Endodermal cell (in vitro differentiated cells): Measurements from ENCODE around the gene CHI3L2. TPM values are rescaled to one million over a fixed set of nuclear protein-coding genes. Genes with fewer than 3 reads are reported as not detected.

Experiments
- DNase-seq: peaks from one replicate; pipeline ENCODE4 v3.0.0-alpha.2; 2017
- H3K27ac ChIP-seq: 2 replicates; pipeline ENCODE4 v1.5.1; 2013; ENCODE audit warnings: mild to moderate bottlenecking, low read depth, low read length, moderate library complexity
- H3K27me3 ChIP-seq: 2 replicates; pipeline ENCODE4 v1.6.1; 2013; ENCODE audit warnings: mild to moderate bottlenecking, low read length, moderate library complexity; ENCODE audit not compliant: insufficient read depth, control insufficient read depth, poor library complexity, severe bottlenecking
- H3K36me3 ChIP-seq: 2 replicates; pipeline ENCODE4 v1.7.0; 2013; ENCODE audit warnings: mild to moderate bottlenecking, low read length, moderate library complexity; ENCODE audit not compliant: control insufficient read depth, insufficient read depth
- H3K4me1 ChIP-seq: one replicate; pipeline ENCODE4 v1.7.0; 2013; ENCODE audit warnings: low read length; ENCODE audit not compliant: control insufficient read depth, insufficient read depth
- H3K4me3 ChIP-seq: 2 replicates; pipeline ENCODE4 v1.5.1; 2013; ENCODE audit warnings: mild to moderate bottlenecking, low read length, moderate library complexity
- H3K9ac ChIP-seq: 2 replicates; pipeline ENCODE4 v1.6.1; 2013; ENCODE audit warnings: mild to moderate bottlenecking, low read length, moderate library complexity; ENCODE audit not compliant: poor library complexity, severe bottlenecking; ENCODE audit errors: extremely low read depth
- H3K9me3 ChIP-seq: 2 replicates; pipeline ENCODE4 v1.6.1; 2013; ENCODE audit warnings: mild to moderate bottlenecking, low read length, moderate library complexity; ENCODE audit not compliant: control insufficient read depth
- H3K27ac Mint-ChIP-seq: 2 replicates; pipeline ENCODE4 v1.8.0; 2020; ENCODE audit warnings: mixed read lengths
- H3K27me3 Mint-ChIP-seq: 2 replicates; pipeline ENCODE4 v1.8.0; 2021; ENCODE audit warnings: mild to moderate bottlenecking, mixed read lengths; ENCODE audit not compliant: insufficient read depth
- H3K36me3 Mint-ChIP-seq: 2 replicates; pipeline ENCODE4 v1.8.0; 2020; ENCODE audit warnings: low read depth, mixed read lengths
- H3K4me1 Mint-ChIP-seq: 2 replicates; pipeline ENCODE4 v1.8.0; 2020; ENCODE audit warnings: mixed read lengths
- H3K4me3 Mint-ChIP-seq: 2 replicates; pipeline ENCODE4 v1.8.0; 2020; ENCODE audit warnings: mild to moderate bottlenecking, moderate library complexity, mixed read lengths
- H3K9me3 Mint-ChIP-seq: 2 replicates; pipeline ENCODE4 v1.8.0; 2020; ENCODE audit warnings: mild to moderate bottlenecking, mixed read lengths
- WGBS, 2 experiments: methylation state at CpG; one replicate each; pipeline versions ENCODE4 v1.1.5 to v1.1.7; 2013; ENCODE audit warnings: missing lambda C conversion rate in 2 of 2, mixed read lengths in 1 of 2; ENCODE audit not compliant: insufficient coverage in 1 of 2, insufficient read length in 1 of 2; 5-methylcytosine and 5-hydroxymethylcytosine counted together
- total RNA-seq, 2 donors: library from RNA; stranded (reverse); fragmentation: NEBNext Ultra II Directional in 1 of 2; extraction: Animal tissue kit (Norgen Biotek cat#: 25700) in 1 of 2; gene quantifications; 2 replicates in 1 of 2; 3 replicates in 1 of 2; pipeline ENCODE4 v1.2.1, GENCODE V29; 2021
- TF ChIP-seq, protein P1 (sequence below): fragments of 200-600 bp; sonication (generic); conservative IDR thresholded peaks from 2 replicates; pipeline ENCODE4 v1.5.0; 2021; ENCODE audit warnings: antibody characterized with exemption, mild to moderate bottlenecking

Gene CHI3L2
- total RNA-seq, 2 donors from 2014 or later, result not detected

DNA sequence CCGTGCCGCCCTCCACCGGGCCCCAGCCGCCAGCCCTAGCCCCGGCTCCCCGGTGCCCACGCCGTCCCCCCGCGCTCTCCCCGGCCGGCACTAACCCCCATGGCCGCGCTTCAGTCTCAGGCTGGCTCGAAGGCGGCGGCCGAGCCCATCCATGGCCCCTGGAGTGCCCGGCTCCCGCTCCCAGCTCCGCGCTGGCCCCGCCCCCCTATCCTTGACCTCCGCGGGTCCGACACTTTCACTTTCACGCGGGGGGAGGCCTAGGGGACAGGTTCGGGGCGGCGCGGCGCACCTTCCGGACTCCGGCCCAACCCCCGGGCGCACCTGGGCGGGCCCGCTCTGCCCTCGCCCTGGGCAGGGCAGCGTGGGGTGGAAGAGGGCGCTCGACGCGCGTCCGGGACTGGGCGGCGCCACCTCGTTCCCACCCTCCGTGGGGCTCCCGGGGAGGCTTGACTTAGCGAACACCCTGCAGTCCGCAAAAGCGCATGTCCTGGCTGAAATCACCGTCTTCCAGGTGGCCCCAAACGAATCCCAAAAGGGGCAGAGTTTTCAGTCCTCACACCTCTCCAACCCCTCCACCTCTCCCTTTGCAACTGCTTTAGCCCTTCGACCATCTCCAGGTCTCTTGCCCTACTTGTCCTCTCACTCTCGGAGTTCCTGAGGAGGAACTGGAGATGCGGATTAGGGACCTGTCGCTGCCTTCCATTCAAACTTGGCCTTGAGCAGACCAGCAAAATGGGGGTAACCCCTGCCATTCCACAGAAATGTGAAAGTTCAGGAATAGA is 23.1 kb upstream of the CHI3L2 start:
- H3K27ac Mint-ChIP-seq, result no peak overlapping the region
- peaks cover 15% of the 10 kb centered on the region for H3K4me1 Mint-ChIP-seq
- Histone ChIP-seq H3K27ac (no peak overlapping the region), H3K36me3 (no peaks in the 10 kb centered on the region), H3K9ac (no peak overlapping the region), H3K4me1 (peaks cover 5% of the 10 kb centered on the region), H3K4me3 (no peak overlapping the region), H3K27me3 (no peaks in the 10 kb centered on the region), H3K9me3 (no peaks in the 10 kb centered on the region)
- WGBS, 2 experiments, result 94 to 95% methylated on average over 24 to 61 of the region's 61 CpGs
- peak overlapping the region; percentile 17 for H3K4me3 Mint-ChIP-seq
- TF ChIP-seq, protein P1, sequence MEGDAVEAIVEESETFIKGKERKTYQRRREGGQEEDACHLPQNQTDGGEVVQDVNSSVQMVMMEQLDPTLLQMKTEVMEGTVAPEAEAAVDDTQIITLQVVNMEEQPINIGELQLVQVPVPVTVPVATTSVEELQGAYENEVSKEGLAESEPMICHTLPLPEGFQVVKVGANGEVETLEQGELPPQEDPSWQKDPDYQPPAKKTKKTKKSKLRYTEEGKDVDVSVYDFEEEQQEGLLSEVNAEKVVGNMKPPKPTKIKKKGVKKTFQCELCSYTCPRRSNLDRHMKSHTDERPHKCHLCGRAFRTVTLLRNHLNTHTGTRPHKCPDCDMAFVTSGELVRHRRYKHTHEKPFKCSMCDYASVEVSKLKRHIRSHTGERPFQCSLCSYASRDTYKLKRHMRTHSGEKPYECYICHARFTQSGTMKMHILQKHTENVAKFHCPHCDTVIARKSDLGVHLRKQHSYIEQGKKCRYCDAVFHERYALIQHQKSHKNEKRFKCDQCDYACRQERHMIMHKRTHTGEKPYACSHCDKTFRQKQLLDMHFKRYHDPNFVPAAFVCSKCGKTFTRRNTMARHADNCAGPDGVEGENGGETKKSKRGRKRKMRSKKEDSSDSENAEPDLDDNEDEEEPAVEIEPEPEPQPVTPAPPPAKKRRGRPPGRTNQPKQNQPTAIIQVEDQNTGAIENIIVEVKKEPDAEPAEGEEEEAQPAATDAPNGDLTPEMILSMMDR, result no peak
- DNase-seq, result no peak
- H3K27me3 Mint-ChIP-seq, result peaks cover 15% of the 10 kb centered on the region
- H3K9me3 Mint-ChIP-seq, result peaks cover 2% of the 10 kb centered on the region
- H3K36me3 Mint-ChIP-seq, result peaks cover 2% of the 10 kb centered on the region

DNA sequence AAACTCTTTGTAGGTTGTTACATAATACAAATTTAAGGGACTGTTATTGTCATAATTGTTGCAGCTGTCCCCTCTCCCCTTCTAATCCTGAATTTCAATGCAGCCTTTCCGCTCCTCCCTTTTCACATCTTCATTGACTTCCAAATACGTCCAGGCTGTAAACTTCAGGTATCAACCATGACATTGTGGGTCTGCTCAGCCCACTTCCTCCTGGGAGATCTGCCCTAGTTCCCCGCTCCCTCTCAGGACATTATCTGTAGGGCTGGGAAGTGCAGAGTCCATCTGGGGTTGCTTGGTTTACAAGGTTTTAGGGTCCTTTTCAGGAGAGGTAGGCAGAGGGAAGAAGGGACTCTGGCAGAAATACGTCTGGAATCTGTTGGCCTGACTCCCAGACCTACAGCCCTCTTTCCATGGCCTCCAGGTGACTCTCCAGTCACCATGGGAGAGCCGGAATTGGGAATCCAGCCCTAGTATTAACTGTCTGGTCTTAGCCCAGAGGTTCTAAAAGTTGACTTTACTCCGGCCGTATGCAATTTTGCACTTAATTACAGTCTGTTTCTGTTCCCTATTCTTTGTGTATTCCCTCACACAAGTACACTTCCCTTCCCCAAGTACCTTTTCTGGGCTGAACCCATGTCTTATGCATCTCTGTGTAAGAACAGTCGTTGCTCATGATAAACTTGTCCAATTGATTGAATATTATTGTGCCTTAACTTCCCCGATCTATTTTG is 22.4 kb upstream of the CHI3L2 start:
- H3K9ac ChIP-seq, result no peak overlapping the region
- H3K36me3 ChIP-seq, result no peaks in the 10 kb centered on the region
- H3K27ac ChIP-seq, result no peak overlapping the region
- H3K9me3 Mint-ChIP-seq, result peaks cover 2% of the 10 kb centered on the region
- WGBS, 2 experiments, result 76 to 83% methylated on average over 6 to 9 of the region's 9 CpGs
- H3K4me1 ChIP-seq, result peaks cover 5% of the 10 kb centered on the region
- no peak for DNase-seq
- peaks cover 20% of the 10 kb centered on the region for H3K4me1 Mint-ChIP-seq
- H3K27ac Mint-ChIP-seq, result no peak overlapping the region
- no peak overlapping the region for H3K4me3 ChIP-seq
- no peaks in the 10 kb centered on the region for H3K27me3 ChIP-seq
- H3K36me3 Mint-ChIP-seq, result peaks cover 2% of the 10 kb centered on the region
- H3K9me3 ChIP-seq, result no peaks in the 10 kb centered on the region
- H3K4me3 Mint-ChIP-seq, result no peak overlapping the region
- TF ChIP-seq, protein P1, result no peak
- peaks cover 15% of the 10 kb centered on the region for H3K27me3 Mint-ChIP-seq

DNA sequence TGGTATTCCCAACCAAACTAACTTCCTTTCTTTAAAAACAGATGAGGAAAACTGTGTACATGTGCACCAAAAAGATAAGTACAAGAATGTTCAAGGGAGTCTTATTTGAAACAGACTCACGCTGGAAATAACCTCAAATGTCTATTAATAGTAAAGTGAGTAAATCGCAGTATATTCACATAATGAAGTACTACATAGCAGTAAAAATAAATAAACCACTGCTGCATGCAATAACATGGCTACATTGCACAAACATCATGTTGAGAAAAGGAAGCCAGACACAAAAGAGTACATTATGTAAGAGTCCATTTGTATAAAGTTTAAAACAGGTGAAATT is 21.8 kb upstream of the CHI3L2 start:
- Mint-ChIP-seq H3K36me3 (peaks cover 2% of the 10 kb centered on the region), H3K4me3 (no peak overlapping the region), H3K4me1 (peaks cover 19% of the 10 kb centered on the region), H3K27me3 (peaks cover 15% of the 10 kb centered on the region), H3K9me3 (peaks cover 2% of the 10 kb centered on the region), H3K27ac (no peak overlapping the region)
- Histone ChIP-seq H3K9ac (no peak overlapping the region), H3K36me3 (no peaks in the 10 kb centered on the region), H3K4me3 (no peak overlapping the region), H3K27ac (no peak overlapping the region), H3K27me3 (no peaks in the 10 kb centered on the region), H3K9me3 (no peaks in the 10 kb centered on the region), H3K4me1 (peaks cover 3% of the 10 kb centered on the region)
- no peak for DNase-seq
- 83% methylated on average over 2 of the region's 2 CpGs; no CpG with 5 or more reads in 1 of the 2 experiments for WGBS, 2 experiments
- TF ChIP-seq, protein P1, result no peak
